GM21737 (cell line): Measurements from ENCODE around the gene OTX2.

Experiments used
- ATAC-seq: cut with Tn5 transposase; IDR thresholded peaks from one replicate; pipeline ENCODE4 v1.9.1; 2021; ENCODE audit warnings: mild to moderate bottlenecking, moderate library complexity; ENCODE audit not compliant: unreplicated experiment

The OTX2 gene

DNA sequence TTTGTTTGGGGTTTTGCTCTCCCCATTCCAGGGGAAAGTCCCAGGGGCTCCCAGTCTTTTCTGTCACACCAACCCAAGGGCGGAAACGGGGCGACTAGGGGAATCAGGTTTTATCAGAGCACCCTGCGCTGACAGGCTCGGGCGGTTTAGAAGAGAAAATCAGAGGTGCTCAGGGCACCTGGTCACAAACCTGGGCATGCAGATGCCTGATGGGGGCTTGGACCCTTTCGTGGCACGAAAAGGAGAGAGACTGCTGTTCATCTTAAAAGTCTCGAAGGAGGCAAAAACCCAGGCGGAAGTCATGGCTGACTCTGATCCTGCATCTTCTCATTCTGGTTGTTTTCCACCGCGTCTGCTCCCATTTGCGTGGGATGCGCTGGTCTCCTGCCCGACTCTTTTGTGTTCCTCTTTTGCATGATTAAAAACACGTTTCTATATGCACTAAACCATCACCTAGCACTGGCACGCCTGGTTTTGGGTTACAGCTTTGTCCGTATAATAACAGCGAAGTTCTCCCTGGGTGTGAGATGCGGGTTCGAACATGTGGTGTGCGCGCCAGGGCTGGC, 13.2 kb downstream of the OTX2 start:
- ATAC-seq, result no peak

DNA sequence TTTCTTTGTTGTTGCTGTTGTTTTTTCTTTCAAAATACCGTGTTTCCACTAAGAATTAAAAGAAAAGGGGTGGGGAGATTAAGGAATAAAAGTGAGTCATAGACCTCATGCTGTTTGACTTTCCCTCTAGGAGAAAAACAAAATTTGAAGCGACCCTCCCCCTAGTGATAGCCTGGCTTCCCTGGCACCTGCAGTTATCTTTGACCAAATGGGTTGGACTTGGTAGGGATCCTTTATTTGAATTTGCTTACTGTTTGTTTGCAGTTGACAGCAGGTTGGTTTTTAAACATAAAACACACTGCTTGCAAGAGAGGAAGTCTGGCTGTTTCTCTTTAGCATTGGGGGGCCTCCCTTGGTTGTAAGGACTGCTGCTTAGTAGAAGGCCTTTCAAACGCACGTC, 14.0 kb downstream of the OTX2 start:
- no peak for ATAC-seq

DNA sequence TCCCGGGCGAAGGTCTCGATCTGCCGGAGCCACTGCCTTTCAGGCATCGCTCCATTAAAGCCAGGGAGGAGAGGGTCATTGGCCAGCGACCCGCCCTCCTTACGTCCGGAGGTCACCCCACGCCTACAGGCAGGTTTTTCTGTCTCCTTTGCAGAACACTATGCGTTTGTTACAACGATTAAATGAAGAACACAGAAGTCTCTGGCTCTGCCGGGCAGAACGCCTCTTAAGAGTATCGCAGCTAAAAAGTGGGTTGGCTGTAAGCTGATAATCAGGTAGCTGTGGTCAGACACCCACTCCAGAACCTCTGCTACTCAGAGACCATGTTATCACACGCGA, 15.0 kb downstream of the OTX2 start:
- ATAC-seq, result no peak

DNA sequence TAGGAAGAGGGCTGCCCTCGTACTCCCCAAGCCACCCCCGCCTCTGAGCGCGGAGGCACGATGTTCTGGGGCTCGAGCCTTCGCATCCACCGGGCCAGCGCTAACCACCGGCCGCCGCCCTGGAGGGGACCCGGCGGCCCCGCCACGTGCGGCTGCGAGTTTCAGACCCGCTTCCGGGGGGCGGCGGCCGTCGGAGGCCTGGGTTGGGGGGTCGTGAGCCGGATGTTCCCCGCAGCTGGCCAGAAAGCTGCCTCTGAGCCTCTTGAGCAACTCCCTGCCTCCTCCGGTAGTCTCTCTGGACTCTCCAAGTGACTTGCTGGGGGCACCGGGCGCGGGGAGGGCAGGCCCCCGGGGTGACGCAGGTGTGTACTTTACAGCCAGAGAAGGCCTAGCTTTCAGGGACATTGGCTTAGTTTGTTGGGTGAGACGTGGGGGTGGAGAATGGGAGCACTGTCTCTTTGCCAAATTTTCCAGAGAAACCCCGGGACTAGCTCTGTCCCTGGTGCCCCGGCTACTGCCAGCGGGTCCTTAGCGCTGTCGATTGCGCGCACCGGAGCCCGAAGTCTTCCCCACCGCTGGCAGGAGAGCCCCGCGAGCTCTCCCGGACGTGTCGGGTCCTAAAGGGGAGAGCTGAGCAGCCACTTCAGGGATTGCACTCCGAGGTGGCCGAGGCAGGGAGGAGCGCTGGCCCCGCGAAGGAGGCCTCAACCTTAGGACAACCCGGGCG, 15.6 kb downstream of the OTX2 start:
- no peak for ATAC-seq

DNA sequence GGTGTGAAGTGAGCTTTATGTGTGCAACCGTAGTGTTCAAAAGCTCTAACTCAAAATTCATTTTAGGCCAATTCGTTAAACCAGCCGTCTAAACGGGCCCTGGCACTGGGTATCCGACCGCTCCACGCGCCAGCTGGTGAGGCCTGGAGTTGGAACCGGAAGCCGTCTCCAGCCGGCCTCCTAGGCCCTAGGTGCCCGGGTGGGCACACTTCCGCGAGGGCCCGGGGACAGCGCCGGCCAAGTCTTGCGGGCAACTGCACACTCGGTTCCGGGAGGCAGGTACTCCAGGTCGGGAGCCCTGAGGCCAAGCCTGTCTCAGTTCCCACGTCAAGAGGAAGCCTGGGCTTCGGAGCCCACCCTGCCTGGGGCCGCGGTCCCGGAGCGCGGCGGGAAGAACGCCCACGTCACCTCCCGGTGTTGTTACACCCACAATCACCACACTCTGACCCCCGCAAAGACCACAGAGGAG, 16.2 kb downstream of the OTX2 start:
- ATAC-seq, result no peak

GRCh38 chr14:56789955-56790354, 20.3 kb downstream of the OTX2 start:
- ATAC-seq, result no peak

DNA sequence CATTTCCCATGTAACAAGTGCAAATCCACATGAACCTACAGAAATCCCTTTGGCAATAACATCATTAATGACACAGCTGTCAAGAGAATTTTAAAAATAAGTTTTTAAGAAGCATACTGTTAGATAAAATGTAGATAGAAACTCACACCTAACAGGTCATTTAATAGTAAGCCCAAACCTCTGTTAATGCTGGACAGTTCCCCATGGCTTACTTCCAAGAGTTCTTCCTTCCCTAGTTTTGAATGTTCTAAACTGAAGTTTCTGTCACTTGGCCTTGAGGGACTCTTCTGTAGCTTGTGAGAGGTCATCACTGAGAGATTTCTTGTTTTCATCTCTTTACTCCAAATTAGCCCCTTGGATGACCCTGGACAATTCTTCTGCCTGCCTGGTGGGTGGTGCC, 22.7 kb downstream of the OTX2 start:
- ATAC-seq, result no peak

DNA sequence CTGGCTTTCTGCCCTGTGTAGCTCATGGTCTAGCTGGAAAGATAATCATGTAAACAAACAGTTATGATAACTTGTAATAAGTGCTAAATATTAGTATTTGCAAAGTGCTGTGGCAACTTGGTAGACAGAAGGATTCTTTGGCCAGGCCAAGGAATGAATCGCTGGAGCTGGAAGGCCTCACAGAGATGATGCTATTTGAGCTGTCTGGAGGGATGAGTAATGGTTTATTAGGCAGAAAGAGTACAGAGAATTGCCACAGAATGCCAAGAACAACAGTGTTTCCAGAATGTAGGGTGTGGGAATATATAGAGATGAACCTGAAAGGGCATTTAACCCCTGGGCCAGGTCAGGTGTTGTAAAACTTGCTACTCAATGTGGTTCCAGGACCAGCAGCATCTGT, 27.6 kb downstream of the OTX2 start:
- no peak for ATAC-seq

DNA sequence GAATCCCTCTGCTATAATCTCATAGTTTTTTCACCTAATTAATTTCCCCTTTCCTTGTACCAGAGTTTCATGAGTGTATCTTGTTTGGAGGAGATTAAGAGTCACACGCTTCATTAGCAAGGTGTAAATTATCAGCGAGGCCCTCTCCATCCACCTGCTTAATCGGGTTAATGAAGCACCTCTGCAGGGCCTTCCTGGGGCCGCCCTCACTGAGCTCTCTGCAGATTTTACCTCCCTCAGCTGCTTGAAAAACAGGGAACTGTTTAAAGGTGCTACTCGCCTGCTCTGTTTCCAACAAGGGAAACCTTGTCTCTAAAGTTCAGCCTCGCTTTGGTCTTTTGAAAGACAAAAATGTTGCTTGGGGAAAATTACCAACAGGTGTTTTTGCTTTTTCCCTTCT, 35.8 kb downstream of the OTX2 start:
- no peak for ATAC-seq

- ATAC-seq, result no peak
Measured at GRCh38 chr14:56770512-56770911, 39.8 kb downstream of the OTX2 start.

DNA sequence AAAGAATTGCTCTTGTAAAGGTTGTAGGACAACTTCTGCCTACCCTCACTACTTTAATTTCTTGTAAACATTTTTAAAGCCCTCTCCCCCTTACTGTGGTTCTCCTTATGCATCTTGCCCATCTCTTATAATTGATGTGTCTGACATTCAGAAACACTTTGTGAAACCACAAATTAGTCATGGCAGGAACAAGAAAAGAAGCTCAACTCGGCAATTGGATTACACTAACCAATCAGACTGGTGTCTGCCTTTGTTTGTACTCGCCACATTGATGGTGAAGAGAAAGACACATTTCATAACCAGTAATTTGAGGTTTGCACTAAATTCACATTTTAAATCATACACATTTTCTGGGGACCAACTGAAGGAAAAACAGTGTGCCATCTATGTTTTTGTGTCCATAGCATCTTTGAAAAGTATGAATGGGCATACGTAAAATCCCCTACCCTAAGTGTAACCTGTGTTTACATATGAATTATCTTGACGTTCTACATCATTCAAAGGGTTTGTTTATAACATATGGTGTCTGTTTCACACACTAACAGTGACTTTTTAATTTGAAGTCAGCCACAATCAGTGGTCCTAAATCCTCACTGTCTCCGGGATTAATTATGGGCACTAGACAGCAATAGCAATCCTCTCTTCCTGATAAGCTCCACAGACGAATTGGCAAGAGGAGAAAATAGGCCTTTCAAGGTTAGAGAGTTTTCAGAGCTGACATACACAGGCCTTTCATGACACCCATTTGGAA, 49.9 kb downstream of the OTX2 start:
- no peak for ATAC-seq

- ATAC-seq, result no peak
Measured at GRCh38 chr14:56759633-56760032, 50.6 kb downstream of the OTX2 start.

GRCh38 chr14:56759094-56759493, 51.2 kb downstream of the OTX2 start:
- no peak for ATAC-seq

DNA sequence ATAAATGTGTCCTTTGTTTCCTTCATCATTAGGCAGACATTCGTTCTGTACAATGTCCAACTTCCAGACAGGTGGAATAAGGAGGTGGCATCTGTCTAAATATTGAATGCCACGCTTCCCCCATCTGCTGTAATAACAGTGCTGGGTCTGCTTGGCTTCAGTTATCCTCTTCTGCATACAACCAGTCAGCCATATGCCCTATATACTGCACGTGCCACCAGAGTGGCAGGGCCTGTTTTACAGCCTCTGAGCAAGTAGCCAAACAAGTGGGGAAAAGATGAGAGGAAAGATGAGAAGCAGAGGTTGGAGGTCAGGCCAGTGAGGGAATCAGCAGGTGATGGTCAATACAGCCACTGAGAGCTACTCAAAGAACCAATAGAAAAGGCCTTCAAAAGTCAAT, 55.4 kb downstream of the OTX2 start:
- ATAC-seq, result no peak

DNA sequence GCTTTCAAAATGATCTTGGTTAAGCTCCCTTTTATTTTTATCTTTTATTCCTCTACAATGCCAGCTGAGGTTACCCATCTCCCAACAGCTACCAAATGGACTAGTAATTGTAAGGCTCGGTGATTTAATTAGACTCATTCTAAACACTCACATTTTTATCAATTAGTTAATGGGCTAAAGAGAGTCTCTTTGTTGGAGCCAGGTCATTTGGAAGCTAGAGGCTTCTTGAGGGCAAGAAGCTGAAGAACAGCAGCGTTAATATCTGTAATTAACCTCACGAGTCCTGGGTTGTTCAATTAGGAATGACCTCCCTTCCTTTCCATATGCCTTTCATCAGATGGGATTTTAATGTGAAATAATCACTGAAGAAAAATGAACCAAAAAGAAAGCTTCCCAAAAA, 56.9 kb downstream of the OTX2 start:
- ATAC-seq, result no peak

DNA sequence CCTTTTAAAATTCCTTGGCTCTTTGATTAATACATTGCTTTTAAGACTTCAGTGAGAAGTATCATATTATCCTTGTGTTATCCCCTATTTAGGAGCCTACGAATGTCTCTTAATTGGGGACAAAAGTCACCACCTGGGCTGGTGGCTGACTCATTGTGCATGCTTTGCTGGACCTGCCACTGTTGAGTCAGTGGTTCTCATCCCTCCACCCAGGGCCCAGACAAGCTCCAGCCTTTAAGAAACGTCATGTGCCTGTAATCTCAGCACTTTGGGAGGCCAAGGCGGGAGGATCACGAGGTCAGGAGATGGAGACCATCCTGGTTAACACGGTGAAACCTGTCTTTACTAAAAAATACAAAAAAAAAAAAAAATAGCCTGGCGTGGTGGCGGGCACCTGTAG, 57.9 kb downstream of the OTX2 start:
- no peak for ATAC-seq

DNA sequence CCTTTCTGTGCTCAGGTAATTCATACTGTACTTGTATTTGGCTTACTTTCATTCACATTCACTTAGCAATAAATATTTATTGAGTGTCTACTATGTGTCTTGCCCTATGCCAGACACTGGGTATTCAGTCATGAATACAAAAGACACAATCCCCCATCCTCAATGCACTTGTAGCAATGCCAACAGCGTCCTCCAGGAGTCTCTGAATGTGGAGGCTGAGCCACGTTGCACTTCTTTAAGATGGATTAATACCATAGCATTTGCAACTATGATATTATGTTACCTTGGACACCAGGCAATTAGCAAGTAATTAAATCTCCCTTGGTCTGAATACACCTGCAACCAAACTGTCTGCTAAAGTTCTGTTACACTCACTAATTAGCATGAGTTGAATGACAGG, 58.8 kb downstream of the OTX2 start:
- no peak for ATAC-seq
